Ovary (tissue), 9 donors: ENCODE measurements around the gene FOXP3. TPM values are rescaled to one million over a fixed set of nuclear protein-coding genes. Genes with fewer than 3 reads are reported as not detected.

Source experiments
- DNase-seq, 5 donors: peaks; one replicate each; pipeline ENCODE4 v3.0.0-alpha.2; 2019 to 2020
- H3K27ac ChIP-seq, 2 donors: fragments of 200-600 bp; one replicate each; pipeline versions ENCODE4 v1.5.1 to v1.8.0; 2019 to 2022
- H3K27me3 ChIP-seq: fragments of 200-600 bp; one replicate; pipeline ENCODE4 v1.8.0; 2022
- H3K36me3 ChIP-seq: fragments of 200-600 bp; sonication (generic); one replicate; pipeline ENCODE4 v1.5.1; 2019
- H3K4me1 ChIP-seq: one replicate; pipeline ENCODE4 v1.8.1; 2013; ENCODE audit warnings: mild to moderate bottlenecking, moderate library complexity; ENCODE audit not compliant: insufficient read depth
- H3K4me3 ChIP-seq: fragments of 200-600 bp; sonication (generic); one replicate; pipeline ENCODE4 v1.5.1; 2017
- H3K9me3 ChIP-seq, 2 donors: fragments of 200-600 bp in 1 of 2; sonication (generic) in 1 of 2; one replicate each; pipeline versions ENCODE4 v1.5.1 to v1.8.1; 2013 to 2019; ENCODE audit warnings: mild to moderate bottlenecking in 1 of 2, moderate library complexity in 1 of 2
- CTCF ChIP-seq, 3 donors: fragments of 450-650 bp in 2 of 3; fragments of 200-600 bp in 1 of 3; IDR thresholded peaks; one replicate each; pipeline versions ENCODE4 v1.5.1 to v1.8.0; 2016 to 2022; ENCODE audit warnings: antibody characterized with exemption in 3 of 3, mild to moderate bottlenecking in 1 of 3
- EP300 ChIP-seq: sonication (generic); formaldehyde crosslinking; IDR thresholded peaks from one replicate; pipeline ENCODE4 v1.6.1; 2017; ENCODE audit warnings: antibody characterized with exemption
- POLR2A ChIP-seq: fragments of 450-650 bp; IDR thresholded peaks from one replicate; pipeline ENCODE4 v1.6.1; 2017; ENCODE audit warnings: antibody characterized with exemption, mild to moderate bottlenecking, moderate library complexity
- WGBS, 3 donors: extraction: QIAGEN DNeasy Blood & Tissue Kit in 1 of 3; methylation state at CpG; one replicate each; pipeline versions ENCODE4 v1.1.5 to v1.1.7; 2013 to 2017; 5-methylcytosine and 5-hydroxymethylcytosine counted together
- intact Hi-C, 4 donors: fragments of 100-400 bp; cut with DNase I; formaldehyde crosslinking; loops; one replicate each; pipeline versions ENCODE4 v1.11.0 to v1.15.1; 2022 to 2023
- polyA plus RNA-seq, 2 donors: library from polyadenylated mRNA; stranded (reverse); fragments of 200-250 nt in 1 of 2; fragments of 350-450 nt in 1 of 2; fragmentation: Illumina TruSeq in 1 of 2; extraction: RNeasy Lipid Tissue Mini Kit (QIAGEN cat#74804) in 1 of 2; gene quantifications; one replicate each; pipeline ENCODE4 v1.2.3, GENCODE V29; 2013 to 2014
- total RNA-seq, 7 donors: library from RNA; depleted of rRNA in 2 of 7; stranded (reverse); fragments of >200 nt in 2 of 7; fragmentation: NEBNext Ultra II Directional in 3 of 7; extraction: Animal tissue kit (Norgen Biotek cat#: 25700) in 3 of 7; gene quantifications; one replicate each; pipeline versions ENCODE4 v1.1.0 to v1.2.4, GENCODE V29; 2016 to 2023
- donor health status: DM: no; HTN: no; CAD: no; lungs with moderate emphysema.
- donor health status: DM: no; HTN: no; CAD: no.
- donor health status: Bipolar disorder and iron deficiency.
- donor health status: DM: yes; HTN: yes; CAD: no.
- donor health status: DM: no; HTN: no; CAD: no.
- donor health status: DM: yes; HTN: yes; CAD: no.

FOXP3 gene
- total and polyA plus RNA-seq, 9 donors = 0.10 to 0.60 (median 0.27) TPM; not detected in 3

- Histone ChIP-seq H3K27ac (no peak overlapping the region), H3K36me3 (no peaks in the 10 kb centered on the region), H3K4me1 (peaks cover 3% of the 10 kb centered on the region), H3K27me3 (no peaks in the 10 kb centered on the region), H3K4me3 (no peak overlapping the region), H3K9me3 (no peaks in the 10 kb centered on the region)
- peak in 1 of 5 donors; percentile 13 for DNase-seq
- WGBS, 3 donors = 53 to 69% (median 65%) methylated on average over 4 of the region's 4 CpGs
- TF ChIP-seq EP300 (no peak), POLR2A (no peak), CTCF (IDR thresholded peaks at IDR 0.05) (no peak)
- intact Hi-C loops = no loop called here
Measured at GRCh38 chrX:49286581-49286980, 22.1 kb upstream of the FOXP3 start.

- H3K9me3 ChIP-seq = no peaks in the 10 kb centered on the region
- TF ChIP-seq CTCF (IDR thresholded peaks at IDR 0.05) (no peak), POLR2A (no peak), EP300 (no peak)
- no peak for DNase-seq
- intact Hi-C loops = no loop called here
- no peaks in the 10 kb centered on the region for H3K36me3 ChIP-seq
- WGBS, 3 donors = 84 to 90% (median 87%) methylated on average over 18 of the region's 18 CpGs
- no peak overlapping the region for H3K4me3 ChIP-seq
- no peaks in the 10 kb centered on the region for H3K27me3 ChIP-seq
- H3K27ac ChIP-seq = no peak overlapping the region
- peaks cover 3% of the 10 kb centered on the region for H3K4me1 ChIP-seq
Measured at GRCh38 chrX:49286136-49286535, 21.6 kb upstream of the FOXP3 start.

GRCh38 chrX:49284212-49284611 is 19.7 kb upstream of the FOXP3 start:
- WGBS, 3 donors = 65 to 80% (median 75%) methylated on average over 3 of the region's 3 CpGs

GRCh38 chrX:49282647-49283011 is 18.1 kb upstream of the FOXP3 start:
- Histone ChIP-seq H3K36me3 (no peaks in the 10 kb centered on the region), H3K27me3 (no peaks in the 10 kb centered on the region), H3K9me3 (no peaks in the 10 kb centered on the region), H3K27ac (no peak overlapping the region), H3K4me3 (no peak overlapping the region), H3K4me1 (peaks cover 3% of the 10 kb centered on the region)
- TF ChIP-seq EP300 (no peak), CTCF (IDR thresholded peaks at IDR 0.05) (peak in 1 of 3 donors; percentile 15), POLR2A (no peak)
- peak; percentile 24 to 50 (median 39) for DNase-seq
- 19 to 26% (median 23%) methylated on average over 11 of the region's 11 CpGs for WGBS, 3 donors
- intact Hi-C loops = no loop called here

More at GRCh38 chrX:49284212-49284611, 19.7 kb upstream of the FOXP3 start:
- Histone ChIP-seq H3K4me1 (peaks cover 3% of the 10 kb centered on the region), H3K27me3 (no peaks in the 10 kb centered on the region), H3K36me3 (no peaks in the 10 kb centered on the region), H3K9me3 (no peaks in the 10 kb centered on the region), H3K27ac (no peak overlapping the region), H3K4me3 (no peak overlapping the region)
- TF ChIP-seq CTCF (IDR thresholded peaks at IDR 0.05) = no peak
- TF ChIP-seq EP300 = no peak
- no peak for TF ChIP-seq POLR2A
- intact Hi-C loops = loop anchor here in 1 of 4 donors (2.0 kb wide), 1 partner anchor 47 kb away; no protein-coding TSS in a partner anchor
- no peak for DNase-seq
